Epidermal melanocyte (primary cell): ENCODE results near the gene SFSWAP.

ENCODE experiments used
- DNase-seq: peaks from one replicate; pipeline ENCODE4 v3.0.0; 2011; ENCODE audit warnings: low spot score; ENCODE audit not compliant: insufficient read length

Gene SFSWAP

GRCh38 chr12:131785763-131786330 is 75.0 kb downstream of the SFSWAP start:
- DNase-seq, result no peak

GRCh38 chr12:131786331-131786730 is 75.4 kb downstream of the SFSWAP start:
- DNase-seq, result no peak

GRCh38 chr12:131787143-131787660 is 76.3 kb downstream of the SFSWAP start:
- DNase-seq, result no peak

- no peak for DNase-seq
Observed at GRCh38 chr12:131788070-131788469, 77.2 kb downstream of the SFSWAP start.

GRCh38 chr12:131789638-131790037 is 78.7 kb downstream of the SFSWAP start:
- DNase-seq, result no peak

GRCh38 chr12:131793243-131794022 is 82.5 kb downstream of the SFSWAP start:
- no peak for DNase-seq

- DNase-seq, result no peak
Observed at GRCh38 chr12:131794061-131794460, 83.2 kb downstream of the SFSWAP start.

GRCh38 chr12:131794573-131794972 is 83.7 kb downstream of the SFSWAP start:
- DNase-seq, result no peak

- no peak for DNase-seq
Observed at GRCh38 chr12:131795064-131795463, 84.2 kb downstream of the SFSWAP start.

GRCh38 chr12:131795690-131796410 is 85.0 kb downstream of the SFSWAP start:
- no peak for DNase-seq

GRCh38 chr12:131796411-131796736 is 85.5 kb downstream of the SFSWAP start:
- no peak for DNase-seq

GRCh38 chr12:131796754-131797587 is 86.1 kb downstream of the SFSWAP start:
- no peak for DNase-seq

GRCh38 chr12:131797588-131797934 is 86.7 kb downstream of the SFSWAP start:
- DNase-seq, result no peak

- DNase-seq, result no peak
Observed at GRCh38 chr12:131799195-131799594, 88.3 kb downstream of the SFSWAP start.

- no peak for DNase-seq
Observed at GRCh38 chr12:131799828-131800593, 89.1 kb downstream of the SFSWAP start.

- DNase-seq, result no peak
Observed at GRCh38 chr12:131800594-131801135, 89.8 kb downstream of the SFSWAP start.

GRCh38 chr12:131801254-131801866 is 90.5 kb downstream of the SFSWAP start:
- no peak for DNase-seq

- DNase-seq, result no peak
Observed at GRCh38 chr12:131803961-131804521, 93.2 kb downstream of the SFSWAP start.

GRCh38 chr12:131805421-131805820 is 94.5 kb downstream of the SFSWAP start:
- no peak for DNase-seq

- DNase-seq, result no peak
Observed at GRCh38 chr12:131806674-131807073, 95.8 kb downstream of the SFSWAP start.
